Activated CD8-positive, alpha-beta memory T cell treated with anti-CD3 and anti-CD28 coated beads, Interleukin-2, amount 50 U/mL, for 24 hours (primary cell): ENCODE data around the gene PRDM1.

Experiments used
- DNase-seq: peaks from one replicate; pipeline ENCODE4 v3.0.0-alpha.2; 2020; ENCODE audit errors: extremely low read depth

The PRDM1 gene

GRCh38 chr6:106070636-106071035 lies 15.5 kb upstream of the PRDM1 start:
- DNase-seq: no peak

DNA sequence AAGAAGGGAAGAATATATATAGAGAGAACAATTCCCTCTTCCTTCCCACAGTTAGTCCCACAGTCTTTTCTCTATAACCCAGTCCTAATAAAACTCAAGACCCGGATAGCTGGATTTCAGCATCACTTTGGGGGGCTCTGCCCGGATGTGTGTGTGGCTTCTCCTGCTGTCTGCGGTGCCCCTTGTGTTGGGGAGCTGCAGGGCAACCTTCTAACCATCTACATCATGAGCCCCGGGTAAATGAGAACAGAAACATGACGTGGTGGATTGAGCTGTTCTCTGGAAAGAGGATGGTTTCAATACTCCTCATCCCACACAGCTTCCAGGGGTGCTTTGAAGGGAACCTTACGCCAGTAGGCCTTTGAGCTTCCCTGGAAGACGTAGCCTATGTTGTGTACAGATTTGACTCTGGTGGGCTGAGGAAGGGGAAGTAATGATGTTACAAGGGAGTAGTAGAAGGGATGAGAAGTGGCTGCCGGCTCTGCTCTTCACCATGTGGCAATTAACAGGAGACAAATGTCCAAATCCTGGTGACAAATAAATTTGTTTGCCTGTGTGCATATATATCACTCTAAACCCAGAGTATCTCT lies 13.5 kb upstream of the PRDM1 start:
- no peak for DNase-seq

GRCh38 chr6:106074146-106074545 lies 12.0 kb upstream of the PRDM1 start:
- no peak for DNase-seq

DNA sequence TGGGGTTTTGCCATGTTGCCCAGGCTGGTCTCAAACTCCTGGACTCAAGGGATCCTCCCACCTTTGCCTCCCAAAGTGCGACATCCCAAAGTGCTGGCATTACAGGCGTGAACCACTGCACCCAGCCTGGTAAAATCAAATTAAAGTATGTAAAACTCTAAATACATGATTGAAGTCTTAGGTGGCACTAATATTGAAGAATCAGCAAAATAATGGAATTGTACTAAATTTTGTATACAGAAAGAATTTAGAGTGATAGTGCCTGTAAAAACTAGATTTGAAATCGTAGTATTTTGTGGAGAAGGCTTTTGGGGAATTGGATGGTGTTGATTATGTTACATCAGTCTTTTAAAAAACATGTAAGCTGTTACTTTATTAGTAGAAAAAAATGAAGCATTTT lies 10.0 kb upstream of the PRDM1 start:
- DNase-seq: no peak

GRCh38 chr6:106077170-106077569 lies 9.0 kb upstream of the PRDM1 start:
- DNase-seq: no peak

- DNase-seq: no peak
Observed at GRCh38 chr6:106077881-106078280, 8.3 kb upstream of the PRDM1 start.

DNA sequence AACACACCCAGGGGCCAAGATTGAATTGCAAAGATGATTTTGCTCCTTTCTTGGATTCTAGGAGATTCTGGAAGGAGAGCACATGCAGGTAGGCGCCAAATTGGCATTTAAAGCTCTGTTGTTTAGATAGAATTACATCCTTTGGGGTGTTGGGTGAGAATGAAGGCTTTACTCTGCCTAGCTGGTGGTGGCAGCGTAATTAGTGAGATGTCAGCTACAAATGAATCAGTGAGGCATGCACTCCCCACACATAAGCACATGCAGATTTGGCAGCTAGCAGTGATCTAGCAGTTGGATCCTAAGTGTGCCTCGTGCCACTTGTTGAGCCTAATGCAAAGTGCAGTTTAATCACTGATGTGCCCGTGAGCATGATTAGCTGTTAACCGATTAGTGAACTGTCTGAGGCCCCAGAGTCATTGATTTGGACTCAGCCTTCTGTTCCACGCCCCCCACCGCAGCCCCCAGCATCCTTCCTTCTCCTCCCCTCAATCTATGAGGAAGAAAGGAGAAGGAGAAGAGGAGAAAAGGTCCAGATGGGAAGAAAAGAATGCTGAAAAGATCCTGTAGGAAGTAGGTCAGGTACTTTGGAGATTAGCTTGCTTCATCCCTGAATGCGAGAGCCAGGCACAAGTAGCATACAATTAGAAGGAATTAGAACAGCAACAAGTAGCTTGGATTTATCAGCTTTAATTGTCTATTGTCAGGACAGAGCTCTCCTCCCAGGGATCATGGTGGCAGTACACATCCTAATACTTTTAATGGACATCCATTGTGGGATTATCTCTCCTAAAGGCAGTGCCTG lies 6.0 kb upstream of the PRDM1 start:
- no peak for DNase-seq

DNA sequence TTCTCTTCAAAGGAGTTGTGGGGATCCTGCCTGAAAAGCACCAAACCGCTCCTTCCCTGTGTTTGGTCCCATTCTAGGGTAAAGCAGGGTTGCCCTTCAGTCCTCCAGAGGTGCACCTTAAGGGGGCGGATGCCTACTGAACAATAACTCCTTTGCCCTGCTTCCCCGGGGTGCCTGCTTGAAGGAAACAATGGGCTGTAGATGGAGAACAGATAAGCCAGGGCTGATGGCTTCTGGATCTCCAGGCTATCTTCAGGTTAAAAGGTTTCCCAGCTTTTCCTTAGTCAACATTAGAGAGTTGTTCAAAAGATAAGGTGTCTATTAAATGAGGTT lies 5.4 kb upstream of the PRDM1 start:
- no peak for DNase-seq

- DNase-seq: no peak
Observed at GRCh38 chr6:106081715-106082114, 4.4 kb upstream of the PRDM1 start.

GRCh38 chr6:106082735-106083398 lies 3.3 kb upstream of the PRDM1 start:
- no peak for DNase-seq

DNA sequence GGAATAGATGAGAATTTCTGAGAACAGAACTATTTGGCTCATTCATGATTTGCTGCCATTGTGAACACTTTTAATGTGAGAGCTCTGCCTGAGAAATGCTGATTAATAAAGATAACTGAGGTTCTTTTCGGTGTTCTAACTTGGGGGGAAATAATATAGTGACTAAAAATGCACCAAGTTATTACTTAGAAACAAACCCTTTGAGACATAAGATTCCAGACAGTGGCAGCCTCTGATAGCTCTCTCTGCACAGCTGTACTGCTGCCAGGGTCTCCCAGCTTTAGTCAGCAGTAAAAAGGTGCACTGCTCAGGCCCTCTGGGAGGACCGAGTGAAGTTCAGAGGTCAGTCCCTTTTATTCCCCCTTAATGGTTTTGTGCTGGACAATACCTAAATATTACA lies 2.5 kb upstream of the PRDM1 start:
- no peak for DNase-seq

GRCh38 chr6:106084106-106084988 lies 1.8 kb upstream of the PRDM1 start:
- DNase-seq: no peak

DNA sequence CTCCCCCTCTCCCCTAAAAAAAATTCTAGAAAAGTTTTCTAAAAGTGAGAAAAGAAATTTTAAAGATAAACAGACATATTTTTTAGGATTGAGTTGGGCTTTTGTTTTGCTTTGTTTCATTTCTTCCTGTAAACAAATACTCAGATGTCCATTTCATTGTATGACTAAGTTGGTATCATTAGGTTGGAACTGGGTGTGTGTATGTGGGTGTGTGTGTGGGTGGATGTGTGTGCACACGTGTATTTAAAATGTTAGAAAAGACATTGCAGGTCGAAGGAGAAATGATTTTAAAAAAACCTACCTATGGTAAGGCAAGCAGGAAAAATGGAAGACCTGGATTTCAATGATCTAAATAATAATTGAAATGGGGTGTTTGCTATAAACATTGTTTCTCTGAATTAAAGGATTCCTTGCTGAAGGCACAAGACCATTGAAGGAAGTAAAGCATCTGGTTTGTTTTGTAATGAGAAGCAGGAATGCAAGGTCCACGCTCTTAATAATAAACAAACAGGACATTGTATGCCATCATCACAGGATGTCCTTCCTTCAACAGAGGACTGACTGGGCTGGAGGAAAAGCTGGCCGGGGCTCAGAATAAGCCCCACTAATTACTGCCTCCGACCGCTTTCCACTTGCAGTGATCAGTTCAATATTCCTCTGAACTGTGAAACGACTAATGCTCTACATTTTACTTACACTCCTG lies 996 bp upstream of the PRDM1 start:
- no peak for DNase-seq

DNA sequence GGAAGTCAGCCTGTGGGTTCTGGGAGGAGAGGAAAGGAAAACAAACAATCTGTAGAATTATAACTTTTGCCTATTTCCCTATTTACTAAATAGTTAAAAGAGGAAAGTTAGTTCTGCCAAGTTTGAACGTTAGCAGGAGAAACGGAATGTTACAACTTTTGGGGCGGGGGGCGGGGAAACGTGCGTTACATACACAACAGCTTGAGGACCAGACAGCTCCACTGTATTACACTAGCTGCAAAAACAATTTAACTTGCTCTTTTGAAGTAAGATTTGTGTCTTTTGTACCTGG lies 498 bp upstream of the PRDM1 start:
- DNase-seq: no peak

- DNase-seq: no peak
Observed at GRCh38 chr6:106086814-106087175, 659 bp downstream of the PRDM1 start.

- DNase-seq: no peak
Observed at GRCh38 chr6:106087548-106088325, 1.6 kb downstream of the PRDM1 start.

DNA sequence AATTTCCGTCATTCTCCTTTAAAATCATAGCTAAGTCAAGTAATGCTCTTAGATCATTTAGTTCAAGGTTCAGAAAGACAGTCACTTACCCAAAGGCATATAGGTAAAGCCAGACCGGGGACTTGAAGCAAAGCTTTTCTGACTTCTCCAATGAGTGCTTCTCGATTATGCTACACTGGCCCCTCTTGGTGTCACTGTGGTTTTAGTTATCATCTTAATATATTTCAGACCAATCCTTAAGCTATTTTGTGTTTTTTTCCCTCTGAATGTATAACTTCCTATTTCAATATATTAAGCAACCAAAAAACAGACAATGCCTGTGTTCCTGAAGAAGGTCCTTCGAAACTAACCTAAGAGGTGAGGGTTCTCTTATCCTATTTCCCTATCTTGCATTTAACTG lies 3.9 kb downstream of the PRDM1 start:
- DNase-seq: no peak

DNA sequence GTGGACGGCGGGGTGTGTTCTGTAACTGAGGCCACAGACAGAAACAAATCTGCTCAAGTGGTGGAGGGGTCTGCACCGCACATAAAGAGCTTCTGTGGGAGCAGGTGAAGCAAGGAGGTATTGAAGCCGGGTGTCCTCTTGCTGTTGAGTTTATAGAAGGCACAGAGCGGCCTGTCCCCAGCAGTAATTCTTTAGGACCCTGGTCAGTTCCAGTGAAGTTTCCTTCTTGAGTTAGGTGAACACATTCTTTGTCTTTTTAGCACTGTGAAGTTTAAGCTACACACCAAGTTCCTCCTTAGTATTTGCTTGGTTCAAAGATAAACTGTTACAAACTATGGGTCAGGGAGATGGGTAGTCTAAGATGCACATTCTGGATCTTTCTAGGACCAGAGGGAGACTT lies 6.1 kb downstream of the PRDM1 start:
- DNase-seq: no peak

DNA sequence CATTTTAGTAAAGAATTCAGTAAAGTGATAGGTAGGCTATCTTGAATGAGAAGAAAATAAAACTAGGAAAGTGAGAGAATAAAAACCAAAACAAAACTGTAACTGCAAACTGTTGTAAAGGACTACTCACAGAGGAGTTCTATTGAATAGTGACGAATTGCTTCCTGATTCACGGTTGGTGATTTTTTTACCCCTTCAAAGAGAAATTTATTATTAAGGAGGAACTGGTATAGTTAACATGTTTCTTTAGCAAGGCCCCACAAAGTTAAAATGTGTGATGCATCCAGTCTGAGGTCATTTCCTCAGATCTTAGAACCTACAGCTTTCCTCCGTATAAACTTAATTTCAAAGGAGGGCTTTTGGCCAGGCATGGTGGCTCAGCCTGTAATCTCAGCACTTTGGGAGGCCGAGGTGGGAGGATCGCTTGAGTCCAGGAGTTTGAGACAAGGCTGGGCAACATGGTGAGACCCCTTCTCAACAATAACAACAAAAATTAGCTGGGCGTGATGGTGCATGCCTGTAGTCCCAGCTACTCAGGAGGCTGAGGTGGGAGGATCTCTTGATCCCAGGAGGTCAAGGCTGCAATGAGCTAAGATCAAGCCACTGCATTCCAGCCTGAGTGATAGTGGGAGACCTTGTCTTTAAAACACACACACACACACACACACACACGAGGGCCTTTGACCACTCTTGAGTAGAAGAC lies 8.3 kb downstream of the PRDM1 start:
- no peak for DNase-seq

DNA sequence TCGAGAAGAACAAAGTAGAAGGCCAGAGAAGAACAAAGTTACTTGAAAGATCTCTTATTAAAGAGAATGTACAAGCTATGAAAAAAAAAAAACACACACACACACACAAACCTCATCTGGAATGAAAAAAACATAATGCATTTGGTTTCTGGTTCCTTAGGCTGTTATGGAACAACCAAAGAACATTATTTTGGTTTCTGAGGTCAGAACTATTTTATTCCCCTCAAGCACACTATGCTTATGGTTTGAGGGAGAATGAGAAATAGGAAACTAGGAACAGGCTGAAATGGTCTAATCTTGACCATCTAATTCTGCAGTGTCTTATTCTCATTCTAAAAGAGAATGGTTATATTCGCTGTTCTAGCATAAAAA lies 8.8 kb downstream of the PRDM1 start:
- DNase-seq: no peak
